Chondrocyte (in vitro differentiated cells): ENCODE measurements around the gene MRGPRX2. TPM values are rescaled to one million over a fixed set of nuclear protein-coding genes. Genes with fewer than 3 reads are reported as not detected.

ENCODE experiments used
- DNase-seq: peaks from one replicate; pipeline ENCODE4 v3.0.0; 2021; ENCODE audit warnings: mixed read lengths, low spot score
- H3K27ac Mint-ChIP-seq: one replicate; pipeline ENCODE4 v1.8.0; 2021; ENCODE audit warnings: mild to moderate bottlenecking, moderate library complexity, mixed read lengths; ENCODE audit not compliant: unreplicated experiment
- H3K27me3 Mint-ChIP-seq: 2 replicates; pipeline ENCODE4 v1.8.0; 2021; ENCODE audit warnings: low read depth, mixed read lengths
- H3K36me3 Mint-ChIP-seq: 2 replicates; pipeline ENCODE4 v1.8.0; 2021; ENCODE audit warnings: low read depth, mixed read lengths
- H3K4me1 Mint-ChIP-seq: 2 replicates; pipeline ENCODE4 v1.8.0; 2021; ENCODE audit warnings: low read depth, mild to moderate bottlenecking, mixed read lengths
- H3K4me3 Mint-ChIP-seq: one replicate; pipeline ENCODE4 v1.8.0; 2021; ENCODE audit warnings: mild to moderate bottlenecking, moderate library complexity, mixed read lengths; ENCODE audit not compliant: unreplicated experiment
- H3K9me3 Mint-ChIP-seq: 2 replicates; pipeline ENCODE4 v1.8.0; 2021; ENCODE audit warnings: low read depth, mixed read lengths
- total RNA-seq: library from RNA; stranded (reverse); gene quantifications from 3 replicates; pipeline ENCODE4 v1.2.1, GENCODE V29; 2021
- TF ChIP-seq, protein P1 (sequence below): fragments of 200-600 bp; sonication (generic); IDR thresholded peaks from 2 replicates; pipeline ENCODE4 v1.5.0; 2021; ENCODE audit warnings: antibody characterized with exemption, mild to moderate bottlenecking, moderate library complexity

Gene MRGPRX2
- total RNA-seq, 1 donor from 2014 or later = not detected

DNA sequence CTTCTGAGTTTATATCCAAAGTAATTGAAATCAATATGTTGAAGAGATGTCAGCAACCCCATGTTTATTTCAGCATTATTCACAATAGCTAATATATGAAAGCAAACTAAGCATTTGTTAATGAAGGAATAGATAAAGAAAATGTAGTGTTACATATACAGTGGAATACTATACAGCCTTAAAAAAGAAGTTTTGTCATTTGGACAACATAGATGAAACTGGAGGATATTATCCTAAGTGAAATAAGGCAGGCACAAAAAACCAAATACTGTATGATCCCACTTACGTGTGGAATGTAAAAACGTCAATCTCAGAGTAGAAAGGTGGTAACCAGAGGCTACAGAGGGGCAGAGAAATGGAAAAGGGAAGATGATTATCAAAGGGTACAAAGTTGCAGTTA, 10.2 kb downstream of the MRGPRX2 start:
- Mint-ChIP-seq H3K4me3 (no peak overlapping the region), H3K4me1 (no peaks in the 10 kb centered on the region), H3K27me3 (peaks cover 23% of the 10 kb centered on the region), H3K36me3 (no peaks in the 10 kb centered on the region), H3K27ac (no peak overlapping the region), H3K9me3 (peaks cover 19% of the 10 kb centered on the region)
- TF ChIP-seq, protein P1, sequence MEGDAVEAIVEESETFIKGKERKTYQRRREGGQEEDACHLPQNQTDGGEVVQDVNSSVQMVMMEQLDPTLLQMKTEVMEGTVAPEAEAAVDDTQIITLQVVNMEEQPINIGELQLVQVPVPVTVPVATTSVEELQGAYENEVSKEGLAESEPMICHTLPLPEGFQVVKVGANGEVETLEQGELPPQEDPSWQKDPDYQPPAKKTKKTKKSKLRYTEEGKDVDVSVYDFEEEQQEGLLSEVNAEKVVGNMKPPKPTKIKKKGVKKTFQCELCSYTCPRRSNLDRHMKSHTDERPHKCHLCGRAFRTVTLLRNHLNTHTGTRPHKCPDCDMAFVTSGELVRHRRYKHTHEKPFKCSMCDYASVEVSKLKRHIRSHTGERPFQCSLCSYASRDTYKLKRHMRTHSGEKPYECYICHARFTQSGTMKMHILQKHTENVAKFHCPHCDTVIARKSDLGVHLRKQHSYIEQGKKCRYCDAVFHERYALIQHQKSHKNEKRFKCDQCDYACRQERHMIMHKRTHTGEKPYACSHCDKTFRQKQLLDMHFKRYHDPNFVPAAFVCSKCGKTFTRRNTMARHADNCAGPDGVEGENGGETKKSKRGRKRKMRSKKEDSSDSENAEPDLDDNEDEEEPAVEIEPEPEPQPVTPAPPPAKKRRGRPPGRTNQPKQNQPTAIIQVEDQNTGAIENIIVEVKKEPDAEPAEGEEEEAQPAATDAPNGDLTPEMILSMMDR = no peak
- DNase-seq = no peak

DNA sequence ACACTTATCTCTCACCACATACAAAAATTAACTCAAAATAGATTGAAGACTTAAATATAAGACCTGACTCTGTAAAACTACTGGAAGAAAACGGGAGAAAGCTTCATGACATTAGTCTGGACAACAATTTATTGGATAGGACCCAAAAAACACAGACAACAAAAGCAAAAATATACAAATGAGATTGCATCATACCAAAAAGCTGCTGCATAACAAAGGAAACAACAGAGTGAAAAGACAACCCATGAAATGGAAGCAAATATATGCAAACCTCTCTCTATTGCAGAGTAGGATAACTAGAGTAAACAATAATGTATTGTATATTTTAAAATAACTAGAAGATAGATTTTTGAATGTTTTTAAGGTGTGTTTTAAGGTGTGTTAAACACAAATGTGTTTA, 11.2 kb downstream of the MRGPRX2 start:
- no peak overlapping the region for H3K27ac Mint-ChIP-seq
- no peak for DNase-seq
- TF ChIP-seq, protein P1 = no peak
- H3K4me1 Mint-ChIP-seq = no peaks in the 10 kb centered on the region
- peaks cover 29% of the 10 kb centered on the region for H3K27me3 Mint-ChIP-seq
- no peaks in the 10 kb centered on the region for H3K36me3 Mint-ChIP-seq
- H3K9me3 Mint-ChIP-seq = peaks cover 25% of the 10 kb centered on the region
- H3K4me3 Mint-ChIP-seq = no peak overlapping the region

DNA sequence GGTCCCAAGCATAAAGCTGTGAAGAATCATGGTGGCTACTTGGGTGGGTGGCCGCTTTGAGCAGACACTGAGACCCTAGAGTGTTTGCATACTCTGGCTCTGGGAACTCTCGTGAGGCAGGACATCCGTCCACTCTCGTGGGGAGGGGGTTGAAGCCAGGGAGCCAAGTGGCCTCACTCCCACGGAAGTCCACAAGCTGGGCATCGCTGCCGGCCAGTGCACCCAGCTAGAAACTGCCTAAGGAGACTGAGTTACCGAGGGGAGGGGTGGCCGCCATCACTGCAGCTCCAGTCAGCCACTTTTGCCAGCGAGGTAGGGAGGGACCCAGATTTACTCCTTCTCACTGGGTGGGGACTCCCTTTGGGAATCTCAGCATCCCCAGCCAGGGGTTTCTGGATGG, 20.5 kb downstream of the MRGPRX2 start:
- Mint-ChIP-seq H3K27ac (no peak overlapping the region), H3K4me3 (no peak overlapping the region), H3K4me1 (no peaks in the 10 kb centered on the region), H3K9me3 (peaks cover 22% of the 10 kb centered on the region), H3K36me3 (no peaks in the 10 kb centered on the region), H3K27me3 (peaks cover 38% of the 10 kb centered on the region)
- DNase-seq = peak; percentile 79
- TF ChIP-seq, protein P1 = no peak

DNA sequence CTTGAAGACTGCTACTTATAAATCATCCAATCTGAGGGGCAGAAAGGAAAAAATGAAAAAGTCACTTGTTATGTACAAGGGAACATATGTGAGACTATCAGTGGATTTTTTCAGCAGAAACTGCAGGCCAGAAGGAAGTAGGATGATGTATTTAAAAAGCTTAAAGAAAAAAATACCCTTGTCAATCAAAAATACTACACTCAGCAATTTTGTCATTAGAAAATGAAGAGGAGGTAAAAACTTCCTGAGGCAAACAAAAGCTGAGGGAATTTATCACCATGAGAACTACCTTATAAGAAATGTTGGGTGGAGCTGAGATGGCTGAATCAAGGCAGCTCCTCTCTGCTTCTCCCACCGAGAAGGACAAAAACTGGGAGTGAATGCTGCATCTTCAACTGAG, 21.1 kb downstream of the MRGPRX2 start:
- Mint-ChIP-seq H3K9me3 (peaks cover 16% of the 10 kb centered on the region), H3K27ac (no peak overlapping the region), H3K27me3 (peaks cover 32% of the 10 kb centered on the region), H3K4me1 (no peaks in the 10 kb centered on the region), H3K36me3 (no peaks in the 10 kb centered on the region), H3K4me3 (no peak overlapping the region)
- TF ChIP-seq, protein P1 = no peak
- DNase-seq = no peak

DNA sequence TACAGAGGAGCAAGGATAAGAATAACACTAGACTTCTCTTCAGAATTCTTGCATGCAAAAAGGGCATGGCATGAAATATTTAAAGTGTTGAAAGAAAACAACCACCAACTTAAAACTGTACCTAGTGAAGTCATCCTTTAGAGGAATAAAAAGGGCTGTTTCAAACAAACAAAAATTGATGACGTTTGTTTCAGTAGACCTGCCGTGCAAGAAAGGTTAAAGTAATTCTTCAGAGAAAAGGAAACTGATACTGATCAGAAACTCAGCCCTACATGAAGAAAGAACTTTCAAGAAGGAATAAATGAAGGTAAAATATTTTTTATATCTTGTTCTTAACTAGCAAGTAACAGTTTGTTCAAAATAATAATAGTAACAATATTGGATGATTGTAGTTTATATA, 27.5 kb downstream of the MRGPRX2 start:
- peaks cover 17% of the 10 kb centered on the region for H3K27me3 Mint-ChIP-seq
- H3K9me3 Mint-ChIP-seq = no peaks in the 10 kb centered on the region
- TF ChIP-seq, protein P1 = no peak

More for the DNA sequence above, 27.5 kb downstream of the MRGPRX2 start:
- no peaks in the 10 kb centered on the region for H3K36me3 Mint-ChIP-seq
- no peak overlapping the region for H3K27ac Mint-ChIP-seq
- no peaks in the 10 kb centered on the region for H3K4me1 Mint-ChIP-seq
- H3K4me3 Mint-ChIP-seq = no peak overlapping the region
- no peak for DNase-seq
